SU-DHL-6 (cell line): ENCODE data around the gene TRIML2.

Experiments
- H2AFZ ChIP-seq: fragments of 200-600 bp; sonication (generic); 2 replicates; pipeline ENCODE4 v1.6.1; 2014; ENCODE audit warnings: low read depth, mild to moderate bottlenecking, moderate library complexity, mixed read lengths, antibody characterized with exemption, low read length; ENCODE audit not compliant: severe bottlenecking
- H3F3A ChIP-seq: fragments of 200-600 bp; shearing (Covaris generic); 2 replicates; pipeline ENCODE4 v1.6.0; 2016; ENCODE audit warnings: antibody characterized with exemption, mild to moderate bottlenecking; ENCODE audit not compliant: insufficient read depth
- H3K27ac ChIP-seq: fragments of 200-600 bp; sonication (generic); 2 replicates; pipeline ENCODE4 v1.5.1; 2016; ENCODE audit warnings: low read depth, mild to moderate bottlenecking, low read length, moderate library complexity, mixed read lengths
- H3K27me3 ChIP-seq: fragments of 200-600 bp; sonication (generic), shearing (Covaris generic); 2 replicates; pipeline ENCODE4 v1.6.0; 2014; ENCODE audit warnings: mild to moderate bottlenecking, low read length
- H3K36me3 ChIP-seq: fragments of 200-600 bp; sonication (generic); 2 replicates; pipeline ENCODE4 v1.6.1; 2014; ENCODE audit warnings: mild to moderate bottlenecking, low read length, mixed read lengths
- H3K4me2 ChIP-seq: fragments of 300-600, 200-600 bp; shearing (Covaris generic), sonication (generic); 2 replicates; pipeline ENCODE4 v1.6.0; 2014; ENCODE audit warnings: low read length, low read depth, mild to moderate bottlenecking; ENCODE audit not compliant: poor library complexity, severe bottlenecking
- H3K4me3 ChIP-seq: fragments of 200-600 bp; sonication (generic); 2 replicates; pipeline ENCODE4 v1.5.1; 2014; ENCODE audit warnings: antibody characterized with exemption, low read length, mild to moderate bottlenecking, mixed read lengths; ENCODE audit not compliant: insufficient read depth, poor library complexity, severe bottlenecking
- H3K79me2 ChIP-seq: fragments of 200-600 bp; sonication (generic); 2 replicates; pipeline ENCODE4 v1.6.1; 2014; ENCODE audit warnings: mild to moderate bottlenecking, low read length, moderate library complexity; ENCODE audit not compliant: insufficient read depth
- H3K9ac ChIP-seq: fragments of 200-600 bp; sonication (generic); 2 replicates; pipeline ENCODE4 v1.7.0; 2014; ENCODE audit warnings: mild to moderate bottlenecking, low read length
- H3K9me2 ChIP-seq: fragments of 200-600 bp; sonication (generic); replicated peaks from 2 replicates; pipeline ENCODE4 v1.6.1; 2014; ENCODE audit warnings: low read length; ENCODE audit not compliant: insufficient read depth
- H3K9me3 ChIP-seq: fragments of 200-600 bp; sonication (generic); 2 replicates; pipeline ENCODE4 v1.6.1; 2014; ENCODE audit warnings: low read length, mixed read lengths; ENCODE audit not compliant: insufficient read depth
- H4K20me1 ChIP-seq: fragments of 200-600 bp; sonication (generic); 2 replicates; pipeline ENCODE4 v1.6.1; 2014; ENCODE audit warnings: low read depth, mild to moderate bottlenecking, antibody characterized with exemption, low read length, moderate library complexity, mixed read lengths
- CTCF ChIP-seq: fragments of 200-600 bp; sonication (generic); IDR thresholded peaks from one replicate; pipeline ENCODE4 v1.5.1; 2017; ENCODE audit warnings: antibody characterized with exemption, mild to moderate bottlenecking, low read length, moderate library complexity; ENCODE audit not compliant: insufficient read depth, poor library complexity, severe bottlenecking
- EZH2phosphoT487 ChIP-seq: fragments of 200-600 bp; sonication (generic), shearing (Covaris generic); conservative IDR thresholded peaks from 2 replicates; pipeline ENCODE4 v1.6.1; 2018; ENCODE audit warnings: mild to moderate bottlenecking, antibody characterized with exemption, low read length, moderate library complexity, mixed read lengths

TRIML2 gene

DNA sequence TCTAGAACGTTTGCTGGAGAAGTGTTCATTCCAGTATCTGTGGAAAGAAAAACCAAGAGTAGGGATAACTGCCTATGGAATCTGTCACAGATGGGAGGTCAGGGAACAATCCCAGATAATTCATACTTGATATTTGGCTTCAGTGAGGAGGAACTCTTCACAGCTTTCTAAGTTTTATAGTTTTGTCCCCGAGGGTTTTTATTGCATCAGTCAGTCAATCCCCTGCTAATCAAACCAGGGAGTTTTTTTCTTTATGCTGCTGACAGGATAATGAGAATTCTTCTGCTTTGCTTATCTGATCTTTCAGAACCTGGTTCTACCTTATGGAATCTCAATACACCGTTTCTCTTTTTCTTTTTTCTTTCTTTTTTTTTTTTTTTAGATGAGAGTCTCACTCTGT is 633 bp upstream of the TRIML2 start:
- no peaks in the 10 kb centered on the region for H3K27me3 ChIP-seq
- H2AFZ ChIP-seq, result no peak overlapping the region
- no peak overlapping the region for H3K27ac ChIP-seq
- no peaks in the 10 kb centered on the region for H3K36me3 ChIP-seq
- no peak overlapping the region for H3K9ac ChIP-seq
- no peaks in the 10 kb centered on the region for H3K9me3 ChIP-seq
- no peaks in the 10 kb centered on the region for H4K20me1 ChIP-seq
- no peaks in the 10 kb centered on the region for H3K9me2 ChIP-seq
- no peak overlapping the region for H3K4me2 ChIP-seq
- no peaks in the 10 kb centered on the region for H3K79me2 ChIP-seq
- TF ChIP-seq CTCF (no peak), EZH2phosphoT487 (no peak)
- H3F3A ChIP-seq, result no peaks in the 10 kb centered on the region
- H3K4me3 ChIP-seq, result no peak overlapping the region

GRCh38 chr4:188107931-188108843 is 1.2 kb downstream of the TRIML2 start:
- Histone ChIP-seq H3K27me3 (no peaks in the 10 kb centered on the region), H3F3A (no peaks in the 10 kb centered on the region), H3K79me2 (no peaks in the 10 kb centered on the region), H3K4me3 (no peak overlapping the region), H2AFZ (no peak overlapping the region), H3K4me2 (no peak overlapping the region), H3K9me3 (no peaks in the 10 kb centered on the region), H4K20me1 (no peaks in the 10 kb centered on the region), H3K9me2 (no peaks in the 10 kb centered on the region), H3K36me3 (no peaks in the 10 kb centered on the region), H3K9ac (no peak overlapping the region), H3K27ac (no peak overlapping the region)
- TF ChIP-seq CTCF (no peak), EZH2phosphoT487 (no peak)

DNA sequence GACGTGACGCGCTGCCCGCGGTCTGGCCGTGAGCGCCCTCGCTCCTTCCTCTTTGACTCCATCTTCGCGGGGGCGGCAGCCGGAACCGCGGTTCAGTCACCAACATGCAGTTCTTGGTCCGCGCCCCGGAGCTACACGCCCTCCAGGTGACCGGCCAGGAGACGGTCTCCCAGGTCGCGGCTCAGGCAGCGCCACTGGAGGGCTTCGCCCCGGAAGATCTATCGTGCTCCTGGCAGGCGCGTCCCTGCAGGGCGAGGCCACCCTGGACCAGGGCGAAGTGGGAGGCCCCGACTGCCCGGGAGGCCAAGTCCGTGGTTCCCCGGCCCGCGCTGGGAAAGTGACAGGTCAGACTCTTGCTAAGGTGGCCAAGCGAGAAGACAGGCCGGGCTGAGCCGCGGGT is 2.9 kb downstream of the TRIML2 start:
- Histone ChIP-seq H3K79me2 (no peaks in the 10 kb centered on the region), H3K27ac (no peak overlapping the region), H3F3A (no peaks in the 10 kb centered on the region), H3K9me3 (no peaks in the 10 kb centered on the region), H3K4me3 (no peak overlapping the region), H3K9me2 (no peaks in the 10 kb centered on the region), H3K36me3 (no peaks in the 10 kb centered on the region), H2AFZ (no peak overlapping the region), H3K27me3 (no peaks in the 10 kb centered on the region), H3K9ac (no peak overlapping the region), H3K4me2 (no peak overlapping the region), H4K20me1 (no peaks in the 10 kb centered on the region)
- TF ChIP-seq EZH2phosphoT487 (no peak), CTCF (no peak)
